Right renal pelvis (tissue), 4 donors: Measurements from ENCODE around the gene ADM5. TPM values are rescaled to one million over a fixed set of nuclear protein-coding genes. Genes with fewer than 3 reads are reported as not detected.
"Not testable (repeated sequence)": the region's sequence is repeated elsewhere in the genome, so short reads cannot be mapped to it uniquely, and the experiment has no call there.

Experiments
- DNase-seq, 4 donors: peaks; one replicate each; pipeline ENCODE4 v3.0.0-alpha.2; 2013; ENCODE audit warnings: low read depth in 4 of 4, low spot score in 3 of 4, missing footprints in 1 of 4
- polyA plus RNA-seq, 4 donors: library from polyadenylated mRNA; unstranded; fragments of 120-200 nt; gene quantifications; one replicate each; pipeline ENCODE4 v1.2.1, GENCODE V29; 2013; ENCODE audit not compliant: insufficient read length in 4 of 4

Gene ADM5
- polyA plus RNA-seq, 4 donors = 0.61 to 1.6 (median 1.3) TPM

DNA sequence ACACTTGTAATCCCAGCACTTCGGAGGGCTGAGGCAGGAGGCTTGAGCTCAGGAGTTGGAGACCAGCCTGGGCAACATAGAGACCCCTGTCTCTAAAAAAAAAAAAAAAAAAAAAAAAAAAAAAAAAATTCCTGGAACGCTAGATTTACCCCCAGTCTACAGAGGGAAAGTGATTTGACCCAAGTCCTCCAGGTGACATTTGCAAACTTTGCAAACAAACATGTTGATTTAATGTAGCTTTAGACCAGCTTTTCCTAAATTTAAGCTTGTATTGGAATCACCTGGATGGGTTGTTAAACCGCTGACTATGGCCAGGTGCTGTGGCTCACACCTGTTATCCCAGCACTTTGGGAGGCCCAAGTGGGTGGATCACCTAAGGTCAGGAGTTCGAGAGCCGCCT is 10.0 kb downstream of the ADM5 start:
- no peak for DNase-seq

DNA sequence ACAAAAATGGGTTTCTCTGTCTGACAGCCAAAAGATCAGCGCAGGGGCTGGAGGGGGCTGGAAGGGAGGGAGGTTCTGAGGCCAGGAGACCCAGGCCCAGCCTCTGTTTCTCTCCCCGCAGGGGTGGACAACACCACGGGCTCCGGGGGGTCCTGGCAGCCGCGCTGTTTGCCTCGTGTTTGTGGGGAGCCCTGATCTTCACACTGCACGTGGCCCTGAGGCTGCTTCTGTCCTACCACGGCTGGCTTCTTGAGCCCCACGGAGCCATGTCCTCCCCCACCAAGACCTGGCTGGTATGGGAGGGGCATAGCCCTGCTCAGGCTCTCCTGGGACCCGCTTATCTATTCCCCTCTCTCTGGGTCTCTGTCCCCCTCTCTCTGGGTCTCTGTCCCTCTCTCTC is 11.2 kb downstream of the ADM5 start:
- no peak for DNase-seq

DNA sequence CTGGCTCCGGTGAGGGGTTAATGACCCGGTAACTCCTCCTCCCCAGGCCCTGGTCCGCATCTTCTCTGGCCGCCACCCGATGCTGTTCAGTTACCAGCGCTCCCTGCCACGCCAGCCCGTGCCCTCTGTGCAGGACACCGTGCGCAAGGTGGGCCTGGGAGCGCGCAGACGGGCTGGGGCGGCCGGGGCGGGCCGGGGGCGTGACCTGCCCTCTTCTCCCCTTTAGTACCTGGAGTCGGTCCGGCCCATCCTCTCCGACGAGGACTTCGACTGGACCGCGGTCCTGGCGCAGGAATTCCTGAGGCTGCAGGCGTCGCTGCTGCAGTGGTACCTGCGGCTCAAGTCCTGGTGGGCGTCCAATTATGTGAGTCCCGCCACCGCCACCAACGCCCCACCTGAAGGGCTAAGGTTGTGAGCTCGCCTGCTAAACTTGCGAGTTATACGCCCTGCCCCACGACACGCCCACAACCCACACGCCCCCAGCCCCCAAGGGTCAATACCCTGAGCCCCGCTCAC is 11.9 kb downstream of the ADM5 start:
- DNase-seq = no peak

GRCh38 chr19:49704888-49705642 is 15.7 kb downstream of the ADM5 start:
- DNase-seq = no peak

DNA sequence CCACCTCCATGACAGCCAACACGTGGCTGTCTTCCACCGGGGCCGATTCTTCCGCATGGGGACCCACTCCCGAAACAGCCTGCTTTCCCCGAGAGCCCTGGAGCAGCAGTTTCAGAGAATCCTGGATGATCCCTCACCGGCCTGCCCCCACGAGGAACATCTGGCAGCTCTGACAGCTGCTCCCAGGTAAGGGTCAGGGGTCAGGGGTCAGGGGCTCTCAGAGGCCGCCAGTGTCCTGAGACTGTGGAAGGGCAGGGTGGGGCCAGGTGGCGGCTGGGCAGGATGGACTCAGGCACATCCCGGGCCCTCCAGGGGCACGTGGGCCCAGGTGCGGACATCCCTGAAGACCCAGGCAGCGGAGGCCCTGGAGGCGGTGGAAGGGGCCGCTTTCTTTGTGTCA is 16.5 kb downstream of the ADM5 start:
- DNase-seq = no peak

DNA sequence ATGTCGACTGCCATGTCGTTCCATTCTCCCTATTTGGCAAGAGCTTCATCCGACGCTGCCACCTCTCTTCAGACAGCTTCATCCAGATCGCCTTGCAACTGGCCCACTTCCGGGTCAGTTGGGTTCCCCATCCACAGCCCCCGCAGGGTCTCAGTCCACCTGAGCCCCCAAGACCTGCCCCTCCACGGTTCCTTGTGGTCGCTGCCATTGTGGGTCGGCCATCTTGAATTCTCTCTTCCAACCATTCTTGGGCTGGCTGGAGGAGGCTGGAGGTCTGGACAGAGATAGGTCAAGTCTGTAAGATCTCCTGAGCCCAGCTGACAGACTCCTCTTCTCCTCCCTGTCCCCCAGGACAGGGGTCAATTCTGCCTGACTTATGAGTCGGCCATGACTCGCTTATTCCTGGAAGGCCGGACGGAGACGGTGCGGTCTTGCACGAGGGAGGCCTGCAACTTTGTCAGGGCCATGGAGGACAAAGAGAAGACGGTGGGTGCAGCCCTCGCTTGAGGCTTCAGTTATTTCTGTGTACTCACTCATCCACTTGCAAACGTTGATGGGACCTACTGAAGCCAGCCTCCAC is 21.1 kb downstream of the ADM5 start:
- DNase-seq = no peak

- no peak for DNase-seq
Measured at GRCh38 chr19:49712397-49712859, 23.0 kb downstream of the ADM5 start.

DNA sequence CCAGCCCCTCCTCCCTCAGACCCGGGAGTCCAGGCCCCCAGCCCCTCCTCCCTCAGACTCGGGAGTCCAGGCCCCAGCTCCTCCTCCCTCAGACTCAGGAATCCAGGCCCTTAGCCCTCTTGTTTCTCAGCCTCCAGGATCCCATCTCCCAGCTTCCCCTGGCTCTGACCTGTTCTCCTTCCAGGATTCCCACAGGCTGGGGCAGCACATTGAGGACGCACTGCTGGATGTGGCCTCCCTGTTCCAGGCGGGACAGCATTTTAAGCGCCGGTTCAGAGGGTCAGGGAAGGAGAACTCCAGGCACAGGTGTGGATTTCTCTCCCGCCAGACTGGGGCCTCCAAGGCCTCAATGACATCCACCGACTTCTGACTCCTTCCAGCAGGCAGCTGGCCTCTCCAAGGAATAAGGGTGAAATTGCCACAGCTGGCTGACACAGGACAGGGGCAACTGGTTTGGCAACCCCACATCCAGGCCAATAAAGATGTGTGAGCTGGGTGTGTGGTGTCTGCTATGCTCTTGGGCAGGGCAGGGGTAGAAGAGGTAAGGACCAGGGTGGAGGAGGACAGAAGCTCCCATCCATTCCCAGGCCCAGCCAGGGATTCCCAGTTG is 23.9 kb downstream of the ADM5 start:
- DNase-seq = no peak

DNA sequence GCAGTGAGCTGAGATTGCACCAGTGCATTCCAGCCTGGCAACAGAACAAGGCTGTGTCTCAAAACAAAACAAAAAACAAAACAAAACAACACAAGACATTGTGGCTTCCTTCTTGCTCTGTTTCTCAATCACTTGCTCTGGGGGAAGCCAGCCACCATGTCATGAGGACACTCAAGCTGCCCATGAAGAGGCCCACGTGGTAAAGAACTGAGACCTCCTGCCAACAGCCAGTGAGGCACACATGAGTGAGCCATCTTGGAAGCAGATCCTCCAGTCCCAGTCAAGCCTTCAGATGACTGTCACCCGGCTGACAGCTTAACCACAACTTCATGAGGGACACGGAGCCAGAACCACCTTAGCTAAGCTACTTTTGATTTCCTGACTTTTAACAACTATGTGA is 26.8 kb downstream of the ADM5 start:
- no peak for DNase-seq

DNA sequence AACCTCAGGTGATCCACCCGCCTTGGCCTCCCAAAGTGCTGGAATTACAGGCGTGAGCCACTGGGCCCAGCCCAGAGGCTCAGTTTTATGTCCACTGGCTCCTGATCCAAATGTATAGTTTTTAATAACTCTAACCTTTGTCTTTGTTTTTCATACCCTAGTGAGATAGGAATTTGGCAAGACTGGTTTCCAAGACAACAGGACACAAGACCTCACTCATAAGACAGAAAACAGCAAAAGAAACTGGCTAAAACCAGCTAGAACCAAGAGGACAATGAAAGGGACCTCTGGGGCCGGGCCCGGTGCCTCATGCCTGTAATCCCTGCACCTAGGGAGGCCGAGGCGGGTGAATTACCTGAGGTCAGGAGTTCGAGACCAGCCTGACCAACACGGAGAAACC is 29.1 kb downstream of the ADM5 start:
- no peak for DNase-seq

DNA sequence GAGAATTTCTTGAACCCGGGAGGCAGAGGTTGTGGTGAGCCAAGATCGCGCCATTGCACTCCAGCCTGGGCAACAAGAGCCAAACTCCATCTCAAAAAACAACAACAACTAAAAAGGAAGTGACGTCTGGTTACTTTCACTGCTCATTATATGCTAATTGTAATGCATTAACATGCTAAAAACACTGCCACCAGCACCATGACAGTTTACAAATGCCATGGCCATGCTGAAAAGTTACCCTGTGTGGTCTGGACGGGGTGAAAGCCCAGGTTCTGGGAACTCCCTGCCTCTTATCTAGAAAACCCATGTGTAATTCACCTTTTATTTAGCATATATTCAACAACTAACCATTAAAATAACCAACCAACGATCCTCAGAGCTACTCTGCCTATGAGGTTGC is 29.6 kb downstream of the ADM5 start:
- DNase-seq = no peak

GRCh38 chr19:49719420-49719819 is 30.0 kb downstream of the ADM5 start:
- not testable (repeated sequence) for DNase-seq

DNA sequence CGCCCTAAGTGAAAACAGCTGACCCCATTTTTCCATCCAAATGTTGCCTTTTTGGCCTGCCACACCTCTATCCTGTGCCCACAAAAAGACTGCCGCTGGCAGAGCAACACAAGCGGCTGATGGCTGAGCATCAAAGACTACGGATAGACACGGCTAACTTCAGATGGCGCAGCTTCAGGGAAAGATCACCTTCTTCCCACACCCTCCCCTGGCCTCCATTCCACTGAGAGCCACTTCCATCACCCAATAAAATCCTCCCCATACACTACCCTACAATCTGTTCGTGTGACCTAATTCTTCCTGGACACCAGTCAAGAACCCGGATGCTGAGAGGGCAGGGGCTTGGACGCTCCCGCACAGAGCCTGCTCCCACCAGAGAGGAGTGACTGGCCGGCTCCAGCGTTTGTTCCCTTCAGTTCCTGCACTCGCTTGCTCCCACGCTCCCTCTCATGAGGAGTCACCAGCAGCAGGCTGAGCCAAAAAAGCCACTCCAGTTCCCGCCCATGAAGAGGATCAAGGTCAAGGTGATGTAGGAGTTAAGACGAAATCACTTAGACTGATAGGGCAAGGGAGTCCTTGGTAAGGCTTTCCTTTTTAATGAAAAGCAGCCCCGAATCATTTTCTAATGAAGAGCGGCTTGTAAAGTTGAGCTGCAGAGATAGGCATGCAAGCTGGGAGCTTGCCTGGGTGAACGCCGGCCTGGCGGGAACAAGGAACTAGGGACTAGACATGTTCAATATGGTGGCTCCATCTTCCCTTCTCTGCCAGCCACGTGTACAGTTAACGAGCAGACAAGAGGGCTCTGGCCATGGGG is 38.0 kb downstream of the ADM5 start:
- DNase-seq = peak in 1 of 4 donors; percentile 14

DNA sequence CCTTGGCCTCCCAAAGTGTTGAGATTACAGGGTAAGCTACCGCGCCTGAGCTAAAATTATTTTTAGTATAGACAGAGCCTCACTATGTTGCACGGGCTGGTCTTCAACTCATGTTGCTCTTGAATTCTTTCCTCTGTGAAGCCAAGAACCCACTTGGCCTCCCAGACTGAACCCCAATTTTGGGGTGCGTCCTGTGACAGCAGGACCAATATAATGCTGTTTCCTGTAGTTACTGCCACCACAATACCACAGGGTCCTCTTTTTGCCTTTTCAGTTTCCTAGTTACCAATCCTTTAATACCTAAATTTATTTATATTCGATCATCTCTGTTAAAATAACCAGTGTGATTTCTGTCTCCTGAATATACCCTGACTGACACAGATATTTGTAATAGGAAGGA is 40.8 kb downstream of the ADM5 start:
- no peak for DNase-seq

- no peak for DNase-seq
Measured at GRCh38 chr19:49738268-49738667, 48.9 kb downstream of the ADM5 start.

- no peak for DNase-seq
Measured at GRCh38 chr19:49739098-49739497, 49.7 kb downstream of the ADM5 start.

DNA sequence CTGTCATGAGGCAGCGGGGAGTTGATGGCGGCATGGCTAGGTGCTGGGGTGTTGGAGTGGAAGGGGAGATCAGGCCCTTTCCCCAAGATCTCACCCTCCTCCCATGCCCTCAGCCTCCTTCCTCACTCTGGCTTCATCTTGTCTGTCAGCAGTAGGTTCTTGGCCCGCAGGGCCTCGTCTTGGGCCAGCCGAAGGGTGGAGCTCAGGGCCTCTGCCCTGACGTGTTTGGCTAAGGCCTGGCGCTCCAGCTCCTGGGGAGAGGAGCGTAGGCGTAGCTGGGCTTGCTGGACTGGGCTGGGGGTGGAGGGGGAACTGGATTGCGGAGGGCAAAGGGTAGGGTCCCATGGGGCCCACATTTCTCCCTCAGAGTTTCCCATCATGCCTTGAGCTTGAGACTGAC is 50.5 kb downstream of the ADM5 start:
- DNase-seq = no peak
